HG02759 (cell line): ENCODE results near the gene TNC.

Source experiments
- ATAC-seq: cut with Tn5 transposase; IDR thresholded peaks from one replicate; pipeline ENCODE4 v1.9.1; 2021; ENCODE audit warnings: mild to moderate bottlenecking, moderate library complexity; ENCODE audit not compliant: unreplicated experiment

Gene TNC

GRCh38 chr9:115117999-115118878 lies at the start of gene TNC:
Gene TNC, minus strand, starts transcription at chr9:115118157. Its CDS starts 27,139 bp downstream, at chr9:115091018.
- ATAC-seq: no peak

- ATAC-seq: no peak
Measured at GRCh38 chr9:115167175-115167574, 49.2 kb upstream of the TNC start.

- ATAC-seq: no peak
Measured at GRCh38 chr9:115165233-115165632, 47.3 kb upstream of the TNC start.

- ATAC-seq: no peak
Measured at GRCh38 chr9:115164511-115164974, 46.6 kb upstream of the TNC start.

- ATAC-seq: no peak
Measured at GRCh38 chr9:115162946-115163345, 45.0 kb upstream of the TNC start.

- no peak for ATAC-seq
Measured at GRCh38 chr9:115161446-115161845, 43.5 kb upstream of the TNC start.

- ATAC-seq: no peak
Measured at GRCh38 chr9:115158661-115159481, 40.9 kb upstream of the TNC start.

- no peak for ATAC-seq
Measured at GRCh38 chr9:115157245-115157674, 39.3 kb upstream of the TNC start.

GRCh38 chr9:115155037-115155436 lies 37.1 kb upstream of the TNC start:
- no peak for ATAC-seq

- no peak for ATAC-seq
Measured at GRCh38 chr9:115154617-115155016, 36.7 kb upstream of the TNC start.

- no peak for ATAC-seq
Measured at GRCh38 chr9:115152281-115152820, 34.4 kb upstream of the TNC start.

- no peak for ATAC-seq
Measured at GRCh38 chr9:115148721-115149120, 30.8 kb upstream of the TNC start.

GRCh38 chr9:115146581-115147021 lies 28.6 kb upstream of the TNC start:
- ATAC-seq: no peak

GRCh38 chr9:115144706-115145105 lies 26.7 kb upstream of the TNC start:
- no peak for ATAC-seq

GRCh38 chr9:115143689-115144088 lies 25.7 kb upstream of the TNC start:
- no peak for ATAC-seq

- ATAC-seq: no peak
Measured at GRCh38 chr9:115142517-115143270, 24.7 kb upstream of the TNC start.

GRCh38 chr9:115142090-115142489 lies 24.1 kb upstream of the TNC start:
- no peak for ATAC-seq

GRCh38 chr9:115141612-115142011 lies 23.7 kb upstream of the TNC start:
- ATAC-seq: no peak

GRCh38 chr9:115138151-115138550 lies 20.2 kb upstream of the TNC start:
- ATAC-seq: no peak

GRCh38 chr9:115137526-115137925 lies 19.6 kb upstream of the TNC start:
- no peak for ATAC-seq
